ENCODE data around the gene PHF21A. TPM values are rescaled to one million over a fixed set of nuclear protein-coding genes. Genes with fewer than 3 reads are reported as not detected.

Gene PHF21A
- total RNA-seq, 2 donors from 2014 or later, result 24.7 to 48.0 TPM

- no peaks in the 10 kb centered on the region for H3K27me3 ChIP-seq (replicated peaks; ENCODE audit: insufficient read depth)
- intact Hi-C loops (cut with DNase I), result no loop called here
- 94% methylated on average over 10 of the region's 10 CpGs for WGBS
- no peak overlapping the region for H3K27ac ChIP-seq
- no peak for DNase-seq (ENCODE audit: low spot score)
- TF ChIP-seq, protein P1, sequence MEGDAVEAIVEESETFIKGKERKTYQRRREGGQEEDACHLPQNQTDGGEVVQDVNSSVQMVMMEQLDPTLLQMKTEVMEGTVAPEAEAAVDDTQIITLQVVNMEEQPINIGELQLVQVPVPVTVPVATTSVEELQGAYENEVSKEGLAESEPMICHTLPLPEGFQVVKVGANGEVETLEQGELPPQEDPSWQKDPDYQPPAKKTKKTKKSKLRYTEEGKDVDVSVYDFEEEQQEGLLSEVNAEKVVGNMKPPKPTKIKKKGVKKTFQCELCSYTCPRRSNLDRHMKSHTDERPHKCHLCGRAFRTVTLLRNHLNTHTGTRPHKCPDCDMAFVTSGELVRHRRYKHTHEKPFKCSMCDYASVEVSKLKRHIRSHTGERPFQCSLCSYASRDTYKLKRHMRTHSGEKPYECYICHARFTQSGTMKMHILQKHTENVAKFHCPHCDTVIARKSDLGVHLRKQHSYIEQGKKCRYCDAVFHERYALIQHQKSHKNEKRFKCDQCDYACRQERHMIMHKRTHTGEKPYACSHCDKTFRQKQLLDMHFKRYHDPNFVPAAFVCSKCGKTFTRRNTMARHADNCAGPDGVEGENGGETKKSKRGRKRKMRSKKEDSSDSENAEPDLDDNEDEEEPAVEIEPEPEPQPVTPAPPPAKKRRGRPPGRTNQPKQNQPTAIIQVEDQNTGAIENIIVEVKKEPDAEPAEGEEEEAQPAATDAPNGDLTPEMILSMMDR (IDR thresholded peaks at IDR 0.05), result no peak
- TF ChIP-seq POLR2AphosphoS5 (IDR thresholded peaks at IDR 0.05) (no peak), POLR2A (IDR thresholded peaks at IDR 0.05) (no peak)
- H3K4me3 ChIP-seq, result no peak overlapping the region
- H3K4me1 ChIP-seq (replicated peaks), result no peaks in the 10 kb centered on the region
- H3K9me3 ChIP-seq, result no peaks in the 10 kb centered on the region
- H3K36me3 ChIP-seq, result no peaks in the 10 kb centered on the region
Measured at GRCh38 chr11:45887587-45887986, 233.7 kb downstream of the PHF21A start.

DNA sequence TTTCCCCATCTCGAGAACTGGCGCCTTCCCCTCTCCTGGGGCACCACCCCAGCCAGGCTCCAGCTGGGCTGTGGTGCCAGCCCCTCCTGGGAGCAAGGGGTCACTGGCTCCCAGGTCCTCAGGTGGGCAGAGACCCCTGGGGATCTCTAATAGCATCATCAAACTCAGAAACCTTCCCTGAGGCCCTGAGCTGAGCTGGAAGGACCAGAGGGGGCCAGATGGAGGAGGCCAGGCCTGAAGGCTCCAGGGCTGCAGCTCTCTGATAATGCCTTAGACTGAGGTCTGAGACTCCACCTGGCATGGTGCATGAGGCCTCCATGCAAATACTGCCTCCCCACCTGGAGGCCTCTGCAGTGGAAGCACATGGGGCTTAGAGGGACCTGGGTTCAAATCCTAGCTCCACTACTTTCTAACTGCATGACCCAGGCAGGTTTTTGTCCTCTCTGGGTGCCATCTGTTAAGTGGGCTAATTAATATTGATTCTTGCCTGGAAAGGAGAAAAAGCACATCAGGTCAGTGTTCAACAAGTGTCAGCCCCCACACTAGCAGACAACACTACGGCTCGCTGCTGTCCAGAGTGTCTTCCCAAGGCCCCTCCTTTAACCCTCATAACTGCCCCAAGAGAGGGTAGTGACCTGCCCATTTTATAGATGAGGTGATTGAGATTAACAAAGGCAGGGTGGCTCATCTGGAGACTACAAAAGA, 234.3 kb downstream of the PHF21A start:
- TF ChIP-seq POLR2A (IDR thresholded peaks at IDR 0.05), result no peak
- TF ChIP-seq, protein P1 (IDR thresholded peaks at IDR 0.05), result no peak
- TF ChIP-seq POLR2AphosphoS5 (IDR thresholded peaks at IDR 0.05), result no peak
- H3K27me3 ChIP-seq (replicated peaks; ENCODE audit: insufficient read depth), result no peaks in the 10 kb centered on the region
- no peaks in the 10 kb centered on the region for H3K4me1 ChIP-seq (replicated peaks)
- 73% methylated on average over 4 of the region's 4 CpGs for WGBS
- no peaks in the 10 kb centered on the region for H3K36me3 ChIP-seq
- intact Hi-C loops (cut with DNase I), result no loop called here
- H3K27ac ChIP-seq, result no peak overlapping the region
- H3K9me3 ChIP-seq, result no peaks in the 10 kb centered on the region
- H3K4me3 ChIP-seq, result no peak overlapping the region
- DNase-seq (ENCODE audit: low spot score), result no peak

DNA sequence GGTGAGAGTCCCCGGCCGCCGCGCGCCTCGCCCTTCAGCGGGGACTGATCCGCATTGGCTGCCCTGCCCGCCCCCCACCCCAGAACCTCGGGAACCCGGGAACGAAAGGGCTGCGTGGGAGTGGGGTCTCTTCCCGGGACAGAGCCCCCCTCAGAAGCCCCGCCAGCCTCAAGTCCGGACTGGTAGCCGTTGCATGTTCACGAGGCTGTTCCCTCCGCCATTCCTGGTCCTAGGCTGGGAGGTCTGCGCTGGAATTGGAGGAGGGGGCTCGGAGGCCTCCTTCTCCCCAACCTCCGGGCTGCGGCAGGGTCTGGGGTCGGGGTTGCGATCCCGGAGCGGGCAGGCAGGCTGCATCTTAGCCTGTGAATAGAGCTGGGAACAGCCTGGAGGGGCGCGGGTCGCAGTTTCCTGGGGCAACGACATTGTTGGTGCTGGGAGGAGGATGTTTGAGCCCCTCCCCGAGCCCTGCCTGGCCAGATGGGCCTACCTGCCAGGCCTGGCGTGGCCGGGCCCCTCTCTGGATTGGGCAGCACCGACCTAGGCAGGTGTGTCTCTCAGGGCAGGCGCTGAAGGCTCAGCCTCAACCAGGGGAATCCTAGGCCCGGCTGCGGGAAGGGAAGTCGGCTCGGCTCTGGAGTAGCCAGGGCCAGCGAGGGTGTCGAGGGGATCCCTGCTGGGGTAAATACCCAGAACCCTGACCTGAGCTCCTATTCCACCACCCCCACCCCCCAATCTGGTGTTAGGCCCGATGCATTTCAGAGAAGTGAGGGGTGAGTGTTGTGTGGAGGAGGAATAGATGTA, 235.1 kb downstream of the PHF21A start:
- 13% methylated on average over 42 of the region's 43 CpGs for WGBS
- H3K4me3 ChIP-seq, result peak overlapping the region; percentile 41 to 59
- no peaks in the 10 kb centered on the region for H3K9me3 ChIP-seq
- no peak for DNase-seq (ENCODE audit: low spot score)
- intact Hi-C loops (cut with DNase I), result no loop called here
- no peak overlapping the region for H3K27ac ChIP-seq
- H3K27me3 ChIP-seq (replicated peaks; ENCODE audit: insufficient read depth), result no peaks in the 10 kb centered on the region
- H3K36me3 ChIP-seq, result no peaks in the 10 kb centered on the region
- TF ChIP-seq POLR2A (IDR thresholded peaks at IDR 0.05), result no peak
- TF ChIP-seq, protein P1 (IDR thresholded peaks at IDR 0.05), result no peak
- TF ChIP-seq POLR2AphosphoS5 (IDR thresholded peaks at IDR 0.05), result no peak
- no peaks in the 10 kb centered on the region for H3K4me1 ChIP-seq (replicated peaks)

GRCh38 chr11:45885274-45885920, 235.9 kb downstream of the PHF21A start, which contains the start of gene MAPK8IP1:
Gene MAPK8IP1 (plus strand): TSS chr11:45885651. CDS start chr11:45885821, 170 bp downstream.
- WGBS, result 1% methylated on average over 46 of the region's 73 CpGs
- peak; percentile 34 for DNase-seq (ENCODE audit: low spot score)
- H3K4me1 ChIP-seq (replicated peaks), result no peaks in the 10 kb centered on the region
- H3K4me3 ChIP-seq, result peak within 1 kb of the TSS; percentile 41 to 59
- H3K27ac ChIP-seq, result no peak within 1 kb of the TSS
- no peaks in the 10 kb centered on the region for H3K27me3 ChIP-seq (replicated peaks; ENCODE audit: insufficient read depth)
- TF ChIP-seq POLR2A (IDR thresholded peaks at IDR 0.05) (no peak), POLR2AphosphoS5 (IDR thresholded peaks at IDR 0.05) (no peak)
- TF ChIP-seq, protein P1 (IDR thresholded peaks at IDR 0.05), result no peak
- intact Hi-C loops (cut with DNase I), result no loop called here
- H3K36me3 ChIP-seq, result no peaks in the 10 kb centered on the region
- H3K9me3 ChIP-seq, result no peaks in the 10 kb centered on the region
